ENCODE results near the gene SHH.

- TF ChIP-seq CTCF (IDR thresholded peaks at IDR 0.05; ENCODE audit: low read length) (no peak), EZH2phosphoT487 (IDR thresholded peaks at IDR 0.05; ENCODE audit: low read length) (no peak), EZH2 (optimal IDR thresholded peaks at IDR 0.05; ENCODE audit: low read depth, low read length) (no peak)
These were observed 20.4 kb downstream of the SHH start for GRCh38 chr7:155791836-155792235.

Measured in MM.1S (cell line).